Medulla oblongata (tissue), 1 donor: Measurements from ENCODE around the gene RPP38.

ENCODE experiments used
- DNase-seq: peaks from one replicate; pipeline ENCODE4 v3.0.0-alpha.2; 2015; ENCODE audit errors: extremely low spot score

Gene RPP38

GRCh38 chr10:15112657-15113056, 15.5 kb downstream of the RPP38 start:
- DNase-seq: no peak

GRCh38 chr10:15113766-15114165, 16.6 kb downstream of the RPP38 start:
- DNase-seq: no peak

- no peak for DNase-seq
These were observed 19.1 kb downstream of the RPP38 start for GRCh38 chr10:15116225-15116624.

GRCh38 chr10:15118615-15119014, 21.5 kb downstream of the RPP38 start:
- no peak for DNase-seq

GRCh38 chr10:15120523-15120922, 23.4 kb downstream of the RPP38 start:
- DNase-seq: no peak

- no peak for DNase-seq
These were observed 24.6 kb downstream of the RPP38 start for GRCh38 chr10:15121707-15122106.

- no peak for DNase-seq
These were observed 25.4 kb downstream of the RPP38 start for GRCh38 chr10:15122477-15123030.

- no peak for DNase-seq
These were observed 26.6 kb downstream of the RPP38 start for GRCh38 chr10:15123749-15124184.

GRCh38 chr10:15124190-15124589, 27.0 kb downstream of the RPP38 start:
- DNase-seq: no peak

- no peak for DNase-seq
These were observed 27.8 kb downstream of the RPP38 start for GRCh38 chr10:15124908-15125307.

- DNase-seq: no peak
These were observed 34.2 kb downstream of the RPP38 start for GRCh38 chr10:15131330-15131729.

GRCh38 chr10:15136129-15137035, 39.2 kb downstream of the RPP38 start:
- DNase-seq: no peak

- no peak for DNase-seq
These were observed 39.8 kb downstream of the RPP38 start for GRCh38 chr10:15137036-15137359.

- no peak for DNase-seq
These were observed 40.5 kb downstream of the RPP38 start for GRCh38 chr10:15137636-15138035.

- DNase-seq: peak; percentile 24
These were observed 43.5 kb downstream of the RPP38 start for GRCh38 chr10:15140698-15141097.

GRCh38 chr10:15141136-15142054, 44.2 kb downstream of the RPP38 start:
- DNase-seq: peak; percentile 46

GRCh38 chr10:15144788-15145187, 47.6 kb downstream of the RPP38 start:
- no peak for DNase-seq

- no peak for DNase-seq
These were observed 49.2 kb downstream of the RPP38 start for GRCh38 chr10:15146366-15146765.

GRCh38 chr10:15147594-15148392, 50.6 kb downstream of the RPP38 start:
- no peak for DNase-seq

GRCh38 chr10:15149042-15149771, 52.1 kb downstream of the RPP38 start:
- no peak for DNase-seq

GRCh38 chr10:15150563-15150962, 53.4 kb downstream of the RPP38 start:
- DNase-seq: no peak
